NB4 (cell line): ENCODE results near the gene MBD3L2B.

Source experiments
- CTCF ChIP-seq: IDR thresholded peaks from one replicate; pipeline ENCODE4 v1.5.1; 2012; ENCODE audit warnings: low read depth, low read length
- POLR2A ChIP-seq: IDR thresholded peaks from 2 replicates; pipeline ENCODE4 v1.6.1; 2011; ENCODE audit warnings: mild to moderate bottlenecking; ENCODE audit not compliant: insufficient read length; ENCODE audit errors: extremely low read depth

- no peak for TF ChIP-seq POLR2A
- no peak for TF ChIP-seq CTCF
Observed at GRCh38 chr19:6999933-7000332, 21.3 kb downstream of the MBD3L2B start.
